Uterus (tissue), 4 donors: ENCODE results near the gene EIF2S3. TPM values are rescaled to one million over a fixed set of nuclear protein-coding genes. Genes with fewer than 3 reads are reported as not detected.
A peak's percentile ranks its signal among the peaks of the same experiment; 100 is the strongest.

Experiments
- DNase-seq, 2 donors: peaks; one replicate each; pipeline ENCODE4 v3.0.0-alpha.2; 2019 to 2020
- H3K27ac ChIP-seq, 2 donors: fragments of 200-600 bp; sonication (generic); 1 replicate in 1 of 2; 2 replicates in 1 of 2; pipeline ENCODE4 v1.5.1; 2016 to 2018
- H3K27me3 ChIP-seq, 2 donors: fragments of 200-600 bp; sonication (generic); one replicate each; pipeline ENCODE4 v1.5.1; 2018 to 2019; ENCODE audit warnings: control low read depth in 1 of 2
- H3K36me3 ChIP-seq, 2 donors: fragments of 200-600 bp; sonication (generic); one replicate each; pipeline ENCODE4 v1.5.1; 2019; ENCODE audit warnings: control low read depth in 1 of 2
- H3K4me1 ChIP-seq, 2 donors: fragments of 200-600 bp; sonication (generic); one replicate each; pipeline ENCODE4 v1.5.1; 2018 to 2019; ENCODE audit warnings: control low read depth in 1 of 2
- H3K4me3 ChIP-seq, 2 donors: fragments of 200-600 bp; sonication (generic); 1 replicate in 1 of 2; 2 replicates in 1 of 2; pipeline ENCODE4 v1.5.1; 2018 to 2019; ENCODE audit warnings: mild to moderate bottlenecking in 1 of 2
- H3K9me3 ChIP-seq, 2 donors: fragments of 200-600 bp; sonication (generic); one replicate each; pipeline ENCODE4 v1.5.1; 2019; ENCODE audit warnings: control low read depth in 1 of 2
- POLR2A ChIP-seq, 2 donors: fragments of 450-650 bp; IDR thresholded peaks; one replicate each; pipeline ENCODE4 v1.6.1; 2016; ENCODE audit warnings: antibody characterized with exemption in 2 of 2, mild to moderate bottlenecking in 1 of 2, moderate library complexity in 1 of 2
- intact Hi-C: fragments of 100-400 bp; cut with DNase I; formaldehyde crosslinking; loops from one replicate; pipeline ENCODE4 v1.15.1; 2023; ENCODE audit warnings: low total_unique reads
- total RNA-seq, 4 donors: library from RNA; depleted of rRNA in 3 of 4; stranded (reverse); fragments of >200 nt in 3 of 4; gene quantifications; one replicate each; pipeline versions ENCODE4 v1.1.0 to v1.2.4, GENCODE V29; 2014 to 2023
- TF ChIP-seq, protein P1 (sequence below), 4 experiments: fragments of 200-600 bp in 2 of 4; fragments of 450-650 bp in 2 of 4; sonication (generic) in 2 of 4; IDR thresholded peaks; one replicate each; pipeline ENCODE4 v1.5.1; 2016 to 2019; ENCODE audit warnings: antibody characterized with exemption in 4 of 4, mild to moderate bottlenecking in 2 of 4, moderate library complexity in 1 of 4
- donor health status: DM: yes; HTN: yes; CAD: no.

Gene EIF2S3
- total RNA-seq, 4 donors from 2014 or later = 86.8 to 374 (median 152) TPM

DNA sequence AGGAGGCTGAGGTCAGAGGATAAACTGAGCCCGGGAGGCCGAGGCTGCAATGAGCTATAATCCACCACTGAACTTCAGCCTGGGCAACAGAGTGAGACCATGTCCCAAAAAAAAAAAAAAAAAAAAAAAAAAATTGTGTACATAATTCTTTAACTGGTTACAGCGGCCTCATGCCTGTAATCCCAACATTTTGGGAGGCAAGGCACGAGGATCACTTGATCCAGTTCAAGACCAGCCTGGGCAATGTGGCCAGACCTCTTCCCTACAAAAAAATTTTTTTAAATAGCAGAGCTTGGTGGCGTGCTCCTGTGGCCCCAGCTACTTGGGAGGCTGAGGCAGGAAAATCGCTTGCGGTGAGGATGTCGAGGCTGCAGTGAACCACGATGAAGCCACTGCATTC is 37.1 kb upstream of the EIF2S3 start:
- no peak for TF ChIP-seq POLR2A (IDR thresholded peaks at IDR 0.05)
- TF ChIP-seq, protein P1, sequence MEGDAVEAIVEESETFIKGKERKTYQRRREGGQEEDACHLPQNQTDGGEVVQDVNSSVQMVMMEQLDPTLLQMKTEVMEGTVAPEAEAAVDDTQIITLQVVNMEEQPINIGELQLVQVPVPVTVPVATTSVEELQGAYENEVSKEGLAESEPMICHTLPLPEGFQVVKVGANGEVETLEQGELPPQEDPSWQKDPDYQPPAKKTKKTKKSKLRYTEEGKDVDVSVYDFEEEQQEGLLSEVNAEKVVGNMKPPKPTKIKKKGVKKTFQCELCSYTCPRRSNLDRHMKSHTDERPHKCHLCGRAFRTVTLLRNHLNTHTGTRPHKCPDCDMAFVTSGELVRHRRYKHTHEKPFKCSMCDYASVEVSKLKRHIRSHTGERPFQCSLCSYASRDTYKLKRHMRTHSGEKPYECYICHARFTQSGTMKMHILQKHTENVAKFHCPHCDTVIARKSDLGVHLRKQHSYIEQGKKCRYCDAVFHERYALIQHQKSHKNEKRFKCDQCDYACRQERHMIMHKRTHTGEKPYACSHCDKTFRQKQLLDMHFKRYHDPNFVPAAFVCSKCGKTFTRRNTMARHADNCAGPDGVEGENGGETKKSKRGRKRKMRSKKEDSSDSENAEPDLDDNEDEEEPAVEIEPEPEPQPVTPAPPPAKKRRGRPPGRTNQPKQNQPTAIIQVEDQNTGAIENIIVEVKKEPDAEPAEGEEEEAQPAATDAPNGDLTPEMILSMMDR (IDR thresholded peaks at IDR 0.05) = no peak
- Histone ChIP-seq H3K4me3 (no peak overlapping the region), H3K36me3 (no peaks in the 10 kb centered on the region), H3K27ac (no peak overlapping the region), H3K27me3 (no peaks in the 10 kb centered on the region), H3K9me3 (no peaks in the 10 kb centered on the region), H3K4me1 (no peaks in the 10 kb centered on the region)
- DNase-seq = no peak
- intact Hi-C loops = no loop called here

DNA sequence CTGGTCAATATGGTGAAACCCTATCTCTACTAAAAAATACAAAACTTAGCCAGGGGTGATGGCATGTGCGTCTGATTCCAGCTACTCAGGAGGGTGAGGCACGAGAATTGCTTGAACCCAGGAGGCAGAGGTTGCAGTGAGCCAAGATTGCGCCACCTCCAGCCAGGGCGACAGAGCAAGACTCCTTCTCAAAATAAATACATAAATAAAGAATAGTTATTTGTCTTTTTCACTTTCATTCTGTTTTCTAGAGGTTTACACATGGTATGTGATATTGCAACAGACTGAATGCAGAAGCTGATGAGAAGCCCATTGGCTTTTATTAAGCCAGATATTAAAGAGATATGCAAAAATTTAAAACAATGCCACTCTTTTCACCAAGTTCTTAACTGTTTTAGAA is 35.9 kb upstream of the EIF2S3 start:
- TF ChIP-seq, protein P1 (IDR thresholded peaks at IDR 0.05) = no peak
- no peak for TF ChIP-seq POLR2A (IDR thresholded peaks at IDR 0.05)
- Histone ChIP-seq H3K9me3 (no peaks in the 10 kb centered on the region), H3K27ac (no peak overlapping the region), H3K36me3 (no peaks in the 10 kb centered on the region), H3K27me3 (no peaks in the 10 kb centered on the region), H3K4me3 (no peak overlapping the region), H3K4me1 (no peaks in the 10 kb centered on the region)
- DNase-seq = no peak
- intact Hi-C loops = no loop called here

DNA sequence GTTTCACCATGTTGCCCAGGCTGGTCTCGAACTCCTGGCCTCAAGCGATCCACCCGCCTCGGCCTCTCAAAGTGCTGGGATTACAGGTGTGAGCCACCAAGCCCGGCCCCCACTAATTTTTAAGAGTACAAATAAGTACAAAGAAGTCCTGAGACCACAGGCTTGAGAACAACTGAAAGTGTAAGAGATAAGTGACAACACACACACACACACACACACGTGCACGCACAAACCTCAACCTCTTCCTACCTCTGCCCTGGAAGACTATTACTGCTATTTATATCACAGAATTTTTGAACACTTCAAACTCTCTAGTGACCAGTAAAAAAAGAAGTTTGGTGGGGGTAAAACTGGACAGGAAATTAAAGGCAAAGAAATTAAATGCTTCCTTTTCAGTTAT is 35.3 kb upstream of the EIF2S3 start:
- Histone ChIP-seq H3K4me1 (no peaks in the 10 kb centered on the region), H3K27ac (no peak overlapping the region), H3K36me3 (no peaks in the 10 kb centered on the region), H3K27me3 (no peaks in the 10 kb centered on the region), H3K4me3 (no peak overlapping the region), H3K9me3 (no peaks in the 10 kb centered on the region)
- TF ChIP-seq POLR2A (IDR thresholded peaks at IDR 0.05) = no peak
- intact Hi-C loops = no loop called here
- DNase-seq = no peak

DNA sequence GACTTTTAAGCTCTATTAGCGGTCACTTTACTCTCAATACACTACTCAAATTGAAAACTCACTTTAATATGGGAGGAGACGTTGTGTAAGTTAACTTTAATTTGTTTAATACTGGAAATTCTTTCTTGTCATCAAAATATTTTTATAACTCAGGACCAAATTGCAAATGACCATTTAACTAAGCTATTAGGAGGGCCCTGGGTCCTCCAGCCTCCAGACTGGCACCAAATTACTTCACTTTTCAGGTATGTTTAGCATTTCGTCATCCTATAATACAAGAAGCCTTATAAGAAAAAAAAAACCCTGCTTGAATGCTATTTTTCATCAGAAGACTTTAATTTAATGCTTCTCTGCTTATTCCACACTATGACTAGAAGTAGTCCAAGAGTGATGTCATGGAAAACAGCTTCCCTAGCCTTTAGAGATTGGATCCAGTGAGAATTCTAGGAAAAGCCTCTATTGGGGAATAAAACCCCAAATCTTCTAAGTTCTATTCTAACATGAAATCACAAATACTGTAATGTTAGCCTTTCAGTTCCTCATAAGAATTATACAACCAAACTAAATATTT is 34.4 kb upstream of the EIF2S3 start:
- H3K27me3 ChIP-seq = no peaks in the 10 kb centered on the region
- H3K4me1 ChIP-seq = no peaks in the 10 kb centered on the region
- no peaks in the 10 kb centered on the region for H3K9me3 ChIP-seq
- TF ChIP-seq, protein P1 (IDR thresholded peaks at IDR 0.05) = no peak
- no peak for TF ChIP-seq POLR2A (IDR thresholded peaks at IDR 0.05)
- H3K4me3 ChIP-seq = no peak overlapping the region
- no peaks in the 10 kb centered on the region for H3K36me3 ChIP-seq
- H3K27ac ChIP-seq = peak overlapping the region in 1 of 2 donors; percentile 25
- no peak for DNase-seq
- intact Hi-C loops = loop anchor here (10.0 kb wide), 1 partner anchor 106 kb away; no protein-coding TSS in a partner anchor

DNA sequence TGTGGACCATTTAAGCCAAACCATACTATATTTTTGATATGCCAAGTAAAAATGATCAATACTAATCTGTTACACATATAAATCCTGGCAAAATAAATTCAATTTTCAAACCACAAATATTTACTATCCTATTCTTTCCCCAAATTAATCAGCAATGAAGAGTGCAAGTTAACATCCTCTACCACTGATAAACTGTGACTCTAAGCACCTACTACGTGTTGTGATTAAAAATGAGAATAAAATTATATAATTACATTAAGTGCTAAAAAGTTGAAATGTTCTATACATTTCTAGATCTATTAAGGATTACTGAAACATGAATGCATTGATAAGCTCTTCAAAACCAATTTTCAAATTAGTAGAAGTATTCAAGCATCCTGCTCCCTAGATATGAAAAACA is 31.2 kb upstream of the EIF2S3 start:
- Histone ChIP-seq H3K36me3 (no peaks in the 10 kb centered on the region), H3K27ac (peak overlapping the region in 1 of 2 donors; percentile 81), H3K4me1 (no peaks in the 10 kb centered on the region), H3K27me3 (peaks cover 0 to 4% of the 10 kb centered on the region in 2 donors), H3K4me3 (peak overlapping the region in 1 of 2 donors; percentile 74), H3K9me3 (no peaks in the 10 kb centered on the region)
- DNase-seq = no peak
- intact Hi-C loops = loop anchor here (10.0 kb wide), 1 partner anchor 109 kb away; no protein-coding TSS in a partner anchor
- no peak for TF ChIP-seq POLR2A (IDR thresholded peaks at IDR 0.05)
- TF ChIP-seq, protein P1 (IDR thresholded peaks at IDR 0.05) = no peak
